Measurements from ENCODE around the gene GFER. TPM values are rescaled to one million over a fixed set of nuclear protein-coding genes. Genes with fewer than 3 reads are reported as not detected.

Gene GFER
- total and polyA plus RNA-seq, 2 of the 8 experiments (the other 6 are each of a cell fraction or from before 2014, with no cell fraction given), result 17.7 to 37.9 TPM

DNA sequence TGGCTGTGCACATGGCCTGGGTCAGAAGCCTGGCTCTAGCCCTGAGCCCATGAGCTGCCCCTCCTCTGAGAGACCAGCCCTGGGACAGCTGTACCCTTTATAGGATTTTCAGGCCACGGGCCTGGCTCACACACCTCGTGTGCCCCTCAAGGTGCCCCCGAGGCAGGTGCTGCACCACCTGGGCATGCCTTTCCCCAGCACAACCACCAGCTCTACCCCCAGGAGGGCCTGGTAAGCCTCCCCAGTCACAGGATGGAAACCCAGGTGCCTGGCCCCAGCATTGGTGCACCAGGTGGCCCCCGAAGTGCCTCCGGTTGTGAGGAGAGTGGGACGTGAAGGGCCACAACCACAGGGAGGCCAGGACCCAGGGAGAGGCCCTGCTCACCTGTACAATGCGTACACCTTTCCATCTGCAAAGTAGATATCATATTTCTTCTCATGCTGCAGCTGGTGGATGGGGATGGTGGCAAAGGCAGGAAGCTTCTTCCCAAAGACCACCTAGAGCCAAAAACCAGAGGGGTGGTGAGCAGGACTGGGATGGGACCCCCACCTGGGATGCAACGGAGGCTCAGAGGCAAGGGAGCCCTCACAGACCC lies 19.3 kb downstream of the GFER start:
- Histone ChIP-seq H3K27ac (ENCODE audit: low read depth, low read length) (no peak overlapping the region; the same call in 1 of the 2 replicates), H3K14ac (ENCODE audit: insufficient read length) (no peak overlapping the region), H4K8ac (ENCODE audit: extremely low read depth, insufficient read depth, low read length) (no peak overlapping the region), H3K4ac (replicated peaks; ENCODE audit: insufficient read length, low read depth, low read length) (no peak overlapping the region), H3K4me1 (replicated peaks in 1 of 4; ENCODE audit: control insufficient read depth in 3 of 4, insufficient read depth in 4 of 4, low read length in 3 of 4) (peaks cover 0 to 28% (median 14%) of the 10 kb centered on the region in 4 experiments; a peak in 5 of 7 replicates), H3K4me2 (ENCODE audit: insufficient read depth in 1 of 2, low read depth in 2 of 2, low read length in 2 of 2) (no peak overlapping the region; a peak in 1 of 4 replicates), H4K91ac (replicated peaks; ENCODE audit: insufficient read length, low read length) (no peak overlapping the region), H3K56ac (replicated peaks; ENCODE audit: insufficient read length, low read depth, low read length) (no peak overlapping the region), H3K9ac (replicated peaks in 1 of 4; ENCODE audit: extremely low read depth in 1 of 4, low read depth in 3 of 4, low read length in 3 of 4) (no peak overlapping the region), H2AFZ (ENCODE audit: low read length) (no peak overlapping the region), H3K23ac (ENCODE audit: insufficient read length) (no peak overlapping the region), H2BK5ac (ENCODE audit: low read depth, low read length) (no peak overlapping the region), H4K5ac (ENCODE audit: insufficient read length, low read depth, low read length) (no peak overlapping the region), H4K20me1 (replicated peaks in 1 of 2; ENCODE audit: control insufficient read depth in 1 of 2, insufficient read depth in 2 of 2, low read length in 2 of 2) (peaks cover 29 to 64% of the 10 kb centered on the region in 2 experiments), H3K18ac (ENCODE audit: extremely low read depth, low read length) (no peak overlapping the region), H3K36me3 (ENCODE audit: control insufficient read depth in 2 of 4, insufficient read depth in 4 of 4, low read length in 3 of 4) (peaks cover 21 to 45% (median 35%) of the 10 kb centered on the region in 4 experiments), H2BK20ac (ENCODE audit: low read length) (no peak overlapping the region), H2BK120ac (replicated peaks; ENCODE audit: low read depth, low read length) (no peak overlapping the region), H2BK15ac (ENCODE audit: low read length) (no peak overlapping the region), H3K4me3 (ENCODE audit: extremely low read depth in 1 of 4, insufficient read depth in 2 of 4, low read depth in 3 of 4, low read length in 4 of 4) (no peak overlapping the region), H2BK12ac (ENCODE audit: low read depth, low read length) (no peak overlapping the region), H3K23me2 (ENCODE audit: low read depth, low read length) (no peaks in the 10 kb centered on the region), H3K27me3 (replicated peaks in 1 of 4; ENCODE audit: control insufficient read depth in 3 of 4, extremely low read depth in 1 of 4, insufficient read depth in 3 of 4, low read length in 3 of 4) (no peaks in the 10 kb centered on the region), H3K79me2 (ENCODE audit: control insufficient read depth in 1 of 2, insufficient read depth in 2 of 2, low read length in 2 of 2) (peaks cover 14 to 41% of the 10 kb centered on the region in 2 experiments; a peak in 3 of 4 replicates), H3K9me3 (ENCODE audit: insufficient read depth in 2 of 2, low read depth in 1 of 2, low read length in 1 of 2) (no peaks in the 10 kb centered on the region), H2AK5ac (ENCODE audit: low read depth, low read length) (no peak overlapping the region), H3K79me1 (ENCODE audit: low read depth, low read length) (peaks cover 6% of the 10 kb centered on the region; the same call in 1 of the 2 replicates)
- DNase-seq (ENCODE audit: low read depth in 1 of 2, low spot score in 2 of 2) (no peak), FAIRE-seq (no peak)
- POLR2A ChIA-PET (ENCODE audit: partially characterized antibody), result interaction anchor here (0.6 to 4.7 kb wide), 15 partner anchors 10 to 151 kb away, joined by 3 to 37 read pairs (median 4); partner anchors contain the start of genes GFER, NPW, RNF151 and RPS2
- CTCF ChIA-PET (ENCODE audit: partially characterized antibody), result interaction anchor here (0.6 to 4.3 kb wide), 33 partner anchors 10 to 530 kb away, joined by 3 to 55 read pairs (median 5); partner anchors contain the start of genes NOXO1, NPW, NTHL1 and SYNGR3
- 76% methylated on average over 8 of the region's 8 CpGs; no CpG with 5 or more reads in 1 of the 2 experiments for WGBS, 2 experiments (ENCODE audit: extremely low coverage in 1 of 2, insufficient coverage in 1 of 2, insufficient read length in 1 of 2, insufficient replicate concordance in 2 of 2, low coverage in 1 of 2, low lambda C conversion rate in 2 of 2, missing lambda C conversion rate in 1 of 2)
- TF ChIP-seq POU5F1 (IDR thresholded peaks at IDR 0.05; ENCODE audit: low read depth, low read length) (no peak), TCF12 (IDR thresholded peaks at IDR 0.05; ENCODE audit: low read depth, low read length) (no peak), BCL11A (IDR thresholded peaks at IDR 0.05; ENCODE audit: low read depth in 2 of 2, low read length in 2 of 2) (no peak), CBX5 (IDR thresholded peaks at IDR 0.05; ENCODE audit: low read depth, low read length) (no peak), RAD21 (IDR thresholded peaks at IDR 0.05 in 1 of 2, conservative IDR thresholded peaks at IDR 0.05 in 1 of 2; ENCODE audit: low read depth in 2 of 2, low read length in 2 of 2) (no peak), BRCA1 (IDR thresholded peaks at IDR 0.05; ENCODE audit: low read depth, low read length) (no peak), SIX5 (IDR thresholded peaks at IDR 0.05; ENCODE audit: low read depth, low read length) (no peak), BACH1 (IDR thresholded peaks at IDR 0.05; ENCODE audit: low read length) (no peak), SP1 (IDR thresholded peaks at IDR 0.05; ENCODE audit: low read depth, low read length) (no peak), FOSL1 (IDR thresholded peaks at IDR 0.05; ENCODE audit: insufficient read depth, low read depth, low read length) (no peak), CHD1 (IDR thresholded peaks at IDR 0.05; ENCODE audit: low read depth, low read length) (no peak), PHF8 (conservative IDR thresholded peaks at IDR 0.05; ENCODE audit: low read depth, low read length) (no peak)
- TF ChIP-seq, protein P1, sequence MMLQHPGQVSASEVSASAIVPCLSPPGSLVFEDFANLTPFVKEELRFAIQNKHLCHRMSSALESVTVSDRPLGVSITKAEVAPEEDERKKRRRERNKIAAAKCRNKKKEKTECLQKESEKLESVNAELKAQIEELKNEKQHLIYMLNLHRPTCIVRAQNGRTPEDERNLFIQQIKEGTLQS (IDR thresholded peaks at IDR 0.05; ENCODE audit: insufficient read depth, low read depth, low read length), result no peak
